Adrenal gland (tissue), 5 donors: ENCODE data around the gene CCNY.

Experiments used
- POLR2A ChIP-seq, 2 donors: fragments of 450-650 bp; IDR thresholded peaks; one replicate each; pipeline ENCODE4 v1.6.1; 2017; ENCODE audit warnings: antibody characterized with exemption in 2 of 2, mild to moderate bottlenecking in 2 of 2, moderate library complexity in 1 of 2
- TF ChIP-seq, protein P1 (sequence below), 6 experiments: fragments of 450-650 bp in 4 of 6; fragments of 200-600 bp in 2 of 6; sonication (generic) in 1 of 6; IDR thresholded peaks; 1 replicate in 5 of 6; 2 replicates in 1 of 6; pipeline versions ENCODE4 v1.5.1 to v1.8.0; 2016 to 2021; ENCODE audit warnings: antibody characterized with exemption in 6 of 6, mild to moderate bottlenecking in 2 of 6, moderate library complexity in 1 of 6
- donor health status: DM: no; HTN: no; CAD: no.

DNA sequence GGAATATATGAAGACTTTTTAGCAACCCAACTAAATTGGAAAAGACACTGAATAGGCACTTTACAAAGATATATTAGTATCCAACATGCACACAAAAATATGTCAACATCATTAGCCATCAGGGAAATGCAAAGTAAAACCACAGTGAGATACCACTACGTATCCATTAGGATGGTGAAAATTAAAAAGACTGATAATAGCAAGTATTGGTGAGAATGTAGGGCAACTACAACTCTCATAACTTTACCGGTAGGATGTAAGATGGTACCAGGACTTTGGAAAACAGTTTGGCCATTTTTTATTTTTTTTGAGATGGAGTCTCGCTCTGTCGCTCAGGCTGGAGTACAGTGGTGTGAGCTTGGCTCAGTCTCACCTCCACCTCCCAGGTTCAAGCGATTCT, 13.7 kb upstream of the CCNY start:
- TF ChIP-seq, protein P1, sequence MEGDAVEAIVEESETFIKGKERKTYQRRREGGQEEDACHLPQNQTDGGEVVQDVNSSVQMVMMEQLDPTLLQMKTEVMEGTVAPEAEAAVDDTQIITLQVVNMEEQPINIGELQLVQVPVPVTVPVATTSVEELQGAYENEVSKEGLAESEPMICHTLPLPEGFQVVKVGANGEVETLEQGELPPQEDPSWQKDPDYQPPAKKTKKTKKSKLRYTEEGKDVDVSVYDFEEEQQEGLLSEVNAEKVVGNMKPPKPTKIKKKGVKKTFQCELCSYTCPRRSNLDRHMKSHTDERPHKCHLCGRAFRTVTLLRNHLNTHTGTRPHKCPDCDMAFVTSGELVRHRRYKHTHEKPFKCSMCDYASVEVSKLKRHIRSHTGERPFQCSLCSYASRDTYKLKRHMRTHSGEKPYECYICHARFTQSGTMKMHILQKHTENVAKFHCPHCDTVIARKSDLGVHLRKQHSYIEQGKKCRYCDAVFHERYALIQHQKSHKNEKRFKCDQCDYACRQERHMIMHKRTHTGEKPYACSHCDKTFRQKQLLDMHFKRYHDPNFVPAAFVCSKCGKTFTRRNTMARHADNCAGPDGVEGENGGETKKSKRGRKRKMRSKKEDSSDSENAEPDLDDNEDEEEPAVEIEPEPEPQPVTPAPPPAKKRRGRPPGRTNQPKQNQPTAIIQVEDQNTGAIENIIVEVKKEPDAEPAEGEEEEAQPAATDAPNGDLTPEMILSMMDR (IDR thresholded peaks at IDR 0.05), result no peak
- no peak for TF ChIP-seq POLR2A (IDR thresholded peaks at IDR 0.05)
